ENCODE results near the gene IDS. TPM values are rescaled to one million over a fixed set of nuclear protein-coding genes. Genes with fewer than 3 reads are reported as not detected.
A peak's percentile ranks its signal among the peaks of the same experiment; 100 is the strongest.

IDS gene
- total and polyA plus RNA-seq, 2 experiments from 2014 or later: 47.7 to 79.5 TPM

GRCh38 chrX:149473966-149474365 lies 31.1 kb downstream of the IDS start:
- no peak for DNase-seq
- no peak overlapping the region for H3K4me2 ChIP-seq (ENCODE audit: unreplicated experiment)
- no peak overlapping the region for H3K9ac ChIP-seq
- WGBS, 2 experiments (ENCODE audit: low coverage in 1 of 2, low lambda C conversion rate in 2 of 2, missing lambda C conversion rate in 2 of 2): 19 to 33% methylated on average over 1 of the region's 1 CpG
- TF ChIP-seq EZH2 (IDR thresholded peaks at IDR 0.05; ENCODE audit: insufficient read depth, poor library complexity, severe bottlenecking): no peak
- no peak for TF ChIP-seq EZH2phosphoT487 (IDR thresholded peaks at IDR 0.05; ENCODE audit: insufficient read depth, low read depth)
- in situ Hi-C loops (cut with MboI): no loop called here
- H4K20me1 ChIP-seq (ENCODE audit: insufficient read depth): no peaks in the 10 kb centered on the region
- H3K27me3 ChIP-seq (replicated peaks; ENCODE audit: insufficient read depth): no peaks in the 10 kb centered on the region
- no peaks in the 10 kb centered on the region for H3F3A ChIP-seq (ENCODE audit: insufficient read depth)
- H3K4me3 ChIP-seq: no peak overlapping the region
- no peak overlapping the region for H3K27ac ChIP-seq
- H3K9me2 ChIP-seq (ENCODE audit: insufficient read depth): no peaks in the 10 kb centered on the region
- no peak overlapping the region for H2AFZ ChIP-seq
- H3K79me2 ChIP-seq (ENCODE audit: insufficient read depth): no peaks in the 10 kb centered on the region
- peaks cover 4% of the 10 kb centered on the region; the same call in 1 of the 2 replicates for H3K4me1 ChIP-seq (ENCODE audit: insufficient read depth)
- no peaks in the 10 kb centered on the region for H3K36me3 ChIP-seq (ENCODE audit: low read depth)
- no peaks in the 10 kb centered on the region for H3K9me3 ChIP-seq (ENCODE audit: low read depth)

- H3K4me1 ChIP-seq (ENCODE audit: insufficient read depth): peaks cover 4% of the 10 kb centered on the region; the same call in 1 of the 2 replicates
- no peak overlapping the region for H3K9ac ChIP-seq
- H3K4me3 ChIP-seq: no peak overlapping the region
- no peak overlapping the region for H3K27ac ChIP-seq
- 100% methylated on average over 1 of the region's 1 CpG for WGBS, 2 experiments (ENCODE audit: low coverage in 1 of 2, low lambda C conversion rate in 2 of 2, missing lambda C conversion rate in 2 of 2)
- no peaks in the 10 kb centered on the region for H3K27me3 ChIP-seq (replicated peaks; ENCODE audit: insufficient read depth)
- H3K4me2 ChIP-seq (ENCODE audit: unreplicated experiment): no peak overlapping the region
- in situ Hi-C loops (cut with MboI): no loop called here
- no peaks in the 10 kb centered on the region for H3K9me3 ChIP-seq (ENCODE audit: low read depth)
- H2AFZ ChIP-seq: no peak overlapping the region
- DNase-seq: no peak
- H4K20me1 ChIP-seq (ENCODE audit: insufficient read depth): no peaks in the 10 kb centered on the region
- H3K9me2 ChIP-seq (ENCODE audit: insufficient read depth): no peaks in the 10 kb centered on the region
- no peaks in the 10 kb centered on the region for H3F3A ChIP-seq (ENCODE audit: insufficient read depth)
- H3K79me2 ChIP-seq (ENCODE audit: insufficient read depth): no peaks in the 10 kb centered on the region
- no peaks in the 10 kb centered on the region for H3K36me3 ChIP-seq (ENCODE audit: low read depth)
- no peak for TF ChIP-seq EZH2 (IDR thresholded peaks at IDR 0.05; ENCODE audit: insufficient read depth, poor library complexity, severe bottlenecking)
- TF ChIP-seq EZH2phosphoT487 (IDR thresholded peaks at IDR 0.05; ENCODE audit: insufficient read depth, low read depth): no peak
These were observed 32.0 kb downstream of the IDS start for GRCh38 chrX:149473092-149473491.

- Histone ChIP-seq H3K79me2 (ENCODE audit: insufficient read depth) (no peaks in the 10 kb centered on the region), H3K4me3 (no peak overlapping the region), H3K4me1 (ENCODE audit: insufficient read depth) (peaks cover 4% of the 10 kb centered on the region; the same call in 1 of the 2 replicates), H3F3A (ENCODE audit: insufficient read depth) (no peaks in the 10 kb centered on the region), H3K9ac (no peak overlapping the region), H3K27me3 (replicated peaks; ENCODE audit: insufficient read depth) (no peaks in the 10 kb centered on the region), H3K36me3 (ENCODE audit: low read depth) (no peaks in the 10 kb centered on the region), H2AFZ (no peak overlapping the region), H4K20me1 (ENCODE audit: insufficient read depth) (no peaks in the 10 kb centered on the region), H3K4me2 (ENCODE audit: unreplicated experiment) (no peak overlapping the region), H3K27ac (no peak overlapping the region), H3K9me2 (ENCODE audit: insufficient read depth) (no peaks in the 10 kb centered on the region), H3K9me3 (ENCODE audit: low read depth) (no peaks in the 10 kb centered on the region)
- TF ChIP-seq EZH2 (IDR thresholded peaks at IDR 0.05; ENCODE audit: insufficient read depth, poor library complexity, severe bottlenecking) (no peak), EZH2phosphoT487 (IDR thresholded peaks at IDR 0.05; ENCODE audit: insufficient read depth, low read depth) (no peak)
- in situ Hi-C loops (cut with MboI): no loop called here
- DNase-seq: peak; percentile 8
These were observed 32.5 kb downstream of the IDS start for GRCh38 chrX:149472625-149473024.

GRCh38 chrX:149471397-149471796 lies 33.7 kb downstream of the IDS start:
- 13 to 22% methylated on average over 8 of the region's 8 CpGs for WGBS, 2 experiments (ENCODE audit: low coverage in 1 of 2, low lambda C conversion rate in 2 of 2, missing lambda C conversion rate in 2 of 2)
- Histone ChIP-seq H4K20me1 (ENCODE audit: insufficient read depth) (no peaks in the 10 kb centered on the region), H3K9me2 (ENCODE audit: insufficient read depth) (no peaks in the 10 kb centered on the region), H3K9ac (peak overlapping the region; percentile 58), H2AFZ (peak overlapping the region; percentile 84), H3K4me3 (peak overlapping the region; percentile 70), H3K27ac (no peak overlapping the region), H3K27me3 (replicated peaks; ENCODE audit: insufficient read depth) (no peaks in the 10 kb centered on the region), H3K79me2 (ENCODE audit: insufficient read depth) (no peaks in the 10 kb centered on the region), H3K4me1 (ENCODE audit: insufficient read depth) (peaks cover 4% of the 10 kb centered on the region; the same call in 1 of the 2 replicates), H3F3A (ENCODE audit: insufficient read depth) (no peaks in the 10 kb centered on the region), H3K4me2 (ENCODE audit: unreplicated experiment) (peak overlapping the region; percentile 68), H3K36me3 (ENCODE audit: low read depth) (no peaks in the 10 kb centered on the region), H3K9me3 (ENCODE audit: low read depth) (no peaks in the 10 kb centered on the region)
- TF ChIP-seq EZH2phosphoT487 (IDR thresholded peaks at IDR 0.05; ENCODE audit: insufficient read depth, low read depth): no peak
- TF ChIP-seq EZH2 (IDR thresholded peaks at IDR 0.05; ENCODE audit: insufficient read depth, poor library complexity, severe bottlenecking): no peak
- in situ Hi-C loops (cut with MboI): no loop called here
- no peak for DNase-seq

GRCh38 chrX:149470955-149471354 lies 34.2 kb downstream of the IDS start:
- peak overlapping the region; percentile 71 for H3K4me2 ChIP-seq (ENCODE audit: unreplicated experiment)
- peak overlapping the region; percentile 58 for H3K9ac ChIP-seq
- WGBS, 2 experiments (ENCODE audit: low coverage in 1 of 2, low lambda C conversion rate in 2 of 2, missing lambda C conversion rate in 2 of 2): 2 to 3% methylated on average over 9 to 22 of the region's 23 CpGs
- H3K36me3 ChIP-seq (ENCODE audit: low read depth): no peaks in the 10 kb centered on the region
- H3K79me2 ChIP-seq (ENCODE audit: insufficient read depth): no peaks in the 10 kb centered on the region
- H3K9me2 ChIP-seq (ENCODE audit: insufficient read depth): no peaks in the 10 kb centered on the region
- H3K4me3 ChIP-seq: peak overlapping the region; percentile 70
- H3F3A ChIP-seq (ENCODE audit: insufficient read depth): no peaks in the 10 kb centered on the region
- in situ Hi-C loops (cut with MboI): no loop called here
- DNase-seq: peak; percentile 79
- no peaks in the 10 kb centered on the region for H3K9me3 ChIP-seq (ENCODE audit: low read depth)
- peak overlapping the region; percentile 84 for H2AFZ ChIP-seq
- peaks cover 4% of the 10 kb centered on the region; the same call in 1 of the 2 replicates for H3K4me1 ChIP-seq (ENCODE audit: insufficient read depth)
- H4K20me1 ChIP-seq (ENCODE audit: insufficient read depth): no peaks in the 10 kb centered on the region
- no peak for TF ChIP-seq EZH2phosphoT487 (IDR thresholded peaks at IDR 0.05; ENCODE audit: insufficient read depth, low read depth)
- TF ChIP-seq EZH2 (IDR thresholded peaks at IDR 0.05; ENCODE audit: insufficient read depth, poor library complexity, severe bottlenecking): no peak
- no peaks in the 10 kb centered on the region for H3K27me3 ChIP-seq (replicated peaks; ENCODE audit: insufficient read depth)
- no peak overlapping the region for H3K27ac ChIP-seq
